ENCODE results near the gene MPIG6B. TPM values are rescaled to one million over a fixed set of nuclear protein-coding genes. Genes with fewer than 3 reads are reported as not detected.
"Not testable (repeated sequence)": the region's sequence is repeated elsewhere in the genome, so short reads cannot be mapped to it uniquely, and the experiment has no call there.

Gene MPIG6B
- total and polyA plus RNA-seq, 2 donors = 0.32 to 0.62 TPM

- Histone ChIP-seq H3K27ac (ENCODE audit: low read depth) (no peak within 1 kb of the TSS), H3K4me3 (ENCODE audit: low read depth, low read length) (no peak within 1 kb of the TSS), H3K36me3 (ENCODE audit: insufficient read depth) (no peaks in the 10 kb centered on the region), H3K4me1 (ENCODE audit: insufficient read depth) (no peaks in the 10 kb centered on the region)
- 46% methylated on average over 3 of the region's 3 CpGs for WGBS
- DNase-seq (ENCODE audit: extremely low spot score) = no peak
Observed at GRCh38 chr6:31706599-31706998, 16.6 kb upstream of the MPIG6B start, which contains the start of gene LY6G6F. Gene LY6G6F, plus strand, starts transcription at chr6:31706866. Its CDS starts 41 bp downstream, at chr6:31706907.

- H3K36me3 ChIP-seq (ENCODE audit: insufficient read depth) = no peaks in the 10 kb centered on the region
- no peak for DNase-seq (ENCODE audit: extremely low spot score)
- WGBS = 88% methylated on average over 10 of the region's 10 CpGs
- H3K27ac ChIP-seq (ENCODE audit: low read depth) = no peak overlapping the region
- no peaks in the 10 kb centered on the region for H3K4me1 ChIP-seq (ENCODE audit: insufficient read depth)
- no peak overlapping the region for H3K4me3 ChIP-seq (ENCODE audit: low read depth, low read length)
Observed at GRCh38 chr6:31707701-31708100, 15.5 kb upstream of the MPIG6B start.

GRCh38 chr6:31708224-31708623 lies 14.9 kb upstream of the MPIG6B start:
- Histone ChIP-seq H3K4me3 (ENCODE audit: low read depth, low read length) (no peak overlapping the region), H3K4me1 (ENCODE audit: insufficient read depth) (no peaks in the 10 kb centered on the region), H3K27ac (ENCODE audit: low read depth) (no peak overlapping the region), H3K36me3 (ENCODE audit: insufficient read depth) (no peaks in the 10 kb centered on the region)
- no peak for DNase-seq (ENCODE audit: extremely low spot score)
- WGBS = 93% methylated on average over 3 of the region's 3 CpGs

- H3K36me3 ChIP-seq (ENCODE audit: insufficient read depth); H3K27ac ChIP-seq (ENCODE audit: low read depth); DNase-seq (ENCODE audit: extremely low spot score); H3K4me3 ChIP-seq (ENCODE audit: low read depth, low read length); H3K4me1 ChIP-seq (ENCODE audit: insufficient read depth): not testable (repeated sequence)
- 91% methylated on average over 11 of the region's 11 CpGs for WGBS
Observed at GRCh38 chr6:31709157-31709556, 14.0 kb upstream of the MPIG6B start.

GRCh38 chr6:31710523-31711219 lies 12.5 kb upstream of the MPIG6B start:
- no peak for DNase-seq (ENCODE audit: extremely low spot score)
- 60% methylated on average over 5 of the region's 5 CpGs for WGBS

GRCh38 chr6:31711233-31711632 lies 11.9 kb upstream of the MPIG6B start:
- Histone ChIP-seq H3K4me1 (ENCODE audit: insufficient read depth) (no peaks in the 10 kb centered on the region), H3K36me3 (ENCODE audit: insufficient read depth) (no peaks in the 10 kb centered on the region), H3K4me3 (ENCODE audit: low read depth, low read length) (no peak overlapping the region), H3K27ac (ENCODE audit: low read depth) (no peak overlapping the region)
- no peak for DNase-seq (ENCODE audit: extremely low spot score)
- WGBS = 67% methylated on average over 8 of the region's 8 CpGs

More at GRCh38 chr6:31710523-31711219, 12.5 kb upstream of the MPIG6B start:
- H3K36me3 ChIP-seq (ENCODE audit: insufficient read depth) = no peaks in the 10 kb centered on the region
- H3K4me3 ChIP-seq (ENCODE audit: low read depth, low read length) = no peak overlapping the region
- H3K4me1 ChIP-seq (ENCODE audit: insufficient read depth) = no peaks in the 10 kb centered on the region
- H3K27ac ChIP-seq (ENCODE audit: low read depth) = no peak overlapping the region

- Histone ChIP-seq H3K4me1 (ENCODE audit: insufficient read depth) (no peaks in the 10 kb centered on the region), H3K36me3 (ENCODE audit: insufficient read depth) (no peaks in the 10 kb centered on the region), H3K4me3 (ENCODE audit: low read depth, low read length) (no peak overlapping the region), H3K27ac (ENCODE audit: low read depth) (no peak overlapping the region)
- DNase-seq (ENCODE audit: extremely low spot score) = no peak
- WGBS = 90% methylated on average over 8 of the region's 8 CpGs
Observed at GRCh38 chr6:31712296-31712695, 10.9 kb upstream of the MPIG6B start.

- Histone ChIP-seq H3K4me3 (ENCODE audit: low read depth, low read length) (no peak overlapping the region), H3K4me1 (ENCODE audit: insufficient read depth) (no peaks in the 10 kb centered on the region), H3K27ac (ENCODE audit: low read depth) (no peak overlapping the region), H3K36me3 (ENCODE audit: insufficient read depth) (no peaks in the 10 kb centered on the region)
- WGBS = 72% methylated on average over 4 of the region's 4 CpGs
- no peak for DNase-seq (ENCODE audit: extremely low spot score)
Observed at GRCh38 chr6:31713465-31713864, 9.7 kb upstream of the MPIG6B start.

- H3K4me3 ChIP-seq (ENCODE audit: low read depth, low read length) = no peak overlapping the region
- no peak for DNase-seq (ENCODE audit: extremely low spot score)
- H3K27ac ChIP-seq (ENCODE audit: low read depth) = no peak overlapping the region
- no peaks in the 10 kb centered on the region for H3K4me1 ChIP-seq (ENCODE audit: insufficient read depth)
- WGBS = 51% methylated on average over 5 of the region's 5 CpGs
- no peaks in the 10 kb centered on the region for H3K36me3 ChIP-seq (ENCODE audit: insufficient read depth)
Observed at GRCh38 chr6:31713991-31714684, 9.0 kb upstream of the MPIG6B start.

- DNase-seq (ENCODE audit: extremely low spot score) = no peak
- WGBS = 43% methylated on average over 16 of the region's 16 CpGs
Observed at GRCh38 chr6:31715022-31715958, 7.9 kb upstream of the MPIG6B start, which contains the start of gene LY6G6D. Gene LY6G6D, plus strand, starts transcription at chr6:31715348. Its CDS starts 8 bp downstream, at chr6:31715356.

GRCh38 chr6:31717499-31718222 lies 5.5 kb upstream of the MPIG6B start:
- no peak for DNase-seq (ENCODE audit: extremely low spot score)
- Histone ChIP-seq H3K27ac (ENCODE audit: low read depth) (no peak overlapping the region), H3K36me3 (ENCODE audit: insufficient read depth) (no peaks in the 10 kb centered on the region), H3K4me1 (ENCODE audit: insufficient read depth) (no peaks in the 10 kb centered on the region), H3K4me3 (ENCODE audit: low read depth, low read length) (no peak overlapping the region)
- WGBS = 76% methylated on average over 10 of the region's 10 CpGs

More at GRCh38 chr6:31715022-31715958, 7.9 kb upstream of the MPIG6B start, which contains the start of gene LY6G6D:
- no peak within 1 kb of the TSS for H3K27ac ChIP-seq (ENCODE audit: low read depth)
- no peak within 1 kb of the TSS for H3K4me3 ChIP-seq (ENCODE audit: low read depth, low read length)
- H3K4me1 ChIP-seq (ENCODE audit: insufficient read depth) = no peaks in the 10 kb centered on the region
- no peaks in the 10 kb centered on the region for H3K36me3 ChIP-seq (ENCODE audit: insufficient read depth)

- DNase-seq (ENCODE audit: extremely low spot score) = no peak
- Histone ChIP-seq H3K27ac (ENCODE audit: low read depth) (no peak overlapping the region), H3K36me3 (ENCODE audit: insufficient read depth) (no peaks in the 10 kb centered on the region), H3K4me1 (ENCODE audit: insufficient read depth) (no peaks in the 10 kb centered on the region), H3K4me3 (ENCODE audit: low read depth, low read length) (no peak overlapping the region)
- 83% methylated on average over 1 of the region's 1 CpG for WGBS
Observed at GRCh38 chr6:31718265-31718664, 4.9 kb upstream of the MPIG6B start.

- Histone ChIP-seq H3K4me3 (ENCODE audit: low read depth, low read length) (no peak overlapping the region), H3K36me3 (ENCODE audit: insufficient read depth) (no peaks in the 10 kb centered on the region), H3K4me1 (ENCODE audit: insufficient read depth) (no peaks in the 10 kb centered on the region), H3K27ac (ENCODE audit: low read depth) (no peak overlapping the region)
- 85% methylated on average over 6 of the region's 6 CpGs for WGBS
- no peak for DNase-seq (ENCODE audit: extremely low spot score)
Observed at GRCh38 chr6:31719001-31719400, 4.2 kb upstream of the MPIG6B start.
